Neural cell (in vitro differentiated cells): ENCODE data around the gene PRDM8.

Experiments used
- CTCF ChIP-seq: fragments of 450-650 bp; IDR thresholded peaks from 2 replicates; pipeline ENCODE4 v1.5.1; 2014; ENCODE audit warnings: antibody characterized with exemption, mild to moderate bottlenecking, moderate library complexity; ENCODE audit not compliant: poor library complexity, severe bottlenecking
- EZH2 ChIP-seq: fragments of 200-600, 300-800 bp; shearing (Covaris generic), sonication (generic); IDR thresholded peaks from 2 replicates; pipeline ENCODE4 v1.6.1; 2014; ENCODE audit warnings: antibody characterized with exemption, low read length, borderline replicate concordance, mild to moderate bottlenecking; ENCODE audit not compliant: insufficient read depth, poor library complexity, severe bottlenecking
- POLR2AphosphoS5 ChIP-seq: IDR thresholded peaks from 2 replicates; pipeline ENCODE4 v1.6.1; 2012

- no peak for TF ChIP-seq CTCF
- TF ChIP-seq EZH2: no peak
- no peak for TF ChIP-seq POLR2AphosphoS5
Measured at GRCh38 chr4:80165855-80166254, 31.4 kb upstream of the PRDM8 start.
